Stimulated activated CD4-positive, alpha-beta T cell treated with anti-CD3 and anti-CD28 coated beads, Interleukin-1b, Interleukin-23, amount 100 ng/mL, for 48 hours (primary cell): Measurements from ENCODE around the gene TMEM269.
"Not testable (repeated sequence)": the region's sequence is repeated elsewhere in the genome, so short reads cannot be mapped to it uniquely, and the experiment has no call there.

ENCODE experiments used
- DNase-seq: peaks from one replicate; pipeline ENCODE4 v3.0.0-alpha.2; 2020

Gene TMEM269

DNA sequence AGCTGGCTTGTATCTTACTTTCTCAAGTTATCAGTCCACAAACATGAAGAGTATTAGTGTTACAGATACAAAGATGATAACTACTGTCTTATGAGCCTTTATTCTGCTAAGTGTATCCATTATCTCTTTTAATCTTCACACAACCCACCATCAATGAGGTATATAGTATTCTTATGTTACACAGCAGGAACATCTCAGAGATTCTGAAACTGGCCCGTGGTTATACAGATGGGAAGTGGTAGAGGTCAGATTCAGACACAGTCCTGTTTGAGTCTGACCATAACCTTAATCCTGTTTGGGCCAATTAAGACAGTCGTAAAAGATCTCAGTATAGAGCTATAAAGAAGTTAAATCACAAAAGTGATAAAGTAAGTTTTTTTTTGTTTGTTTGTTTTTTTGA lies 5.1 kb upstream of the TMEM269 start:
- no peak for DNase-seq

DNA sequence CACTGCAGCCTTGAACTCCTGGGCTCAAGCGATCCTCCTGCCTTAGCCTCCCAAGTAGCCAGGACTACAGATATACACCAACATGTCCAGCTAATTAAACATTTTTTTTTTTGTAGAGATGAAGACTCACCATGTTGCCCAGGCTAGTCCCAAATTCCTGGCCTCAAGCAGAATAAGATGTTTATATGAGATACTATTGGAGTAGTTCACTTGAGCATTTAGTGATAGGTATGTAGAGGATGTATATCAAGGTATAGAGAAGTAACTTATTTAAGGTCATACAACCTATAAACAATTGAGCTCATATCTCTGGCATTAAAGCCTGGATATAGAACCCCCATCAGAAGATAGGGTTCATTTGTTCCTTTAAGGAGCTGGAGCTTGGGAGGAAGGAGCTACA lies 4.6 kb upstream of the TMEM269 start:
- DNase-seq, result no peak

DNA sequence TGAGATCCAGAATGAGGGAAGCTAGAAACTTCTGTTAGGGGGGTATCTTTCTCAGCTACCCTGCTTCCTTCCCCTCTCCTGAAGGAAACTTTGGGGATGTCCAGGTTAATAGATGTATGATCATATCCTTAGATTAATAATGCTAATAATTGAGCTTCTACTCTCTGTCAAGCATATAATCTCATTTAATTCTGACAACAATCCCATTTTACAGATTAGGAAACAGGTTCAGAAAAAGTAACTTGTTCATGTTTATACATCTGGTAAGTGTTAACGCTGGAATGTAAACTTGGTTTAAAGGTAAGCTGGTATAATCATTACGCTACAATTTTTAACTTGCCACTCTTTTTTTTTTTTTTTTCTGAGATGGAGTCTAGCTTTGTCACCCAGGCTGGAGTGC lies 1.7 kb upstream of the TMEM269 start:
- no peak for DNase-seq

DNA sequence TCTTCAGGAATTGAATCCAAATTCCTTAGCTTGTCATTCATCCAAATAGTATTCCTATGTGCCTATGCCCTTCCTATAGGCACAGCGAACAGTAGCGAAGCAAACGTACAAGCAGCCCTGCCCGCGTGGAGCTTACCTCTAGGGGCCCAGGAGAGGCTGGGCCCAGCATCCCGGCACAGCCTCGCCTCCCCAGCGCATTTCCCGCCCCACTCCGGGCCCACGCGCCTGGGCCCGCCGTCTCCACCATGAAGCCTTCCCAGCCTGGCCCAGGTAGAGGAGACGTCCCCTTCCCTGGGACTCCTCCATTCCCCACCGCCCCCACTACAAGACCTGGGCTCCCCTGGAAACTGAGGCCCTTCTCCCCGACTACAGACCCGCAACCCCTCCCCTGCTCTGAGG lies 245 bp upstream of the TMEM269 start:
- no peak for DNase-seq

DNA sequence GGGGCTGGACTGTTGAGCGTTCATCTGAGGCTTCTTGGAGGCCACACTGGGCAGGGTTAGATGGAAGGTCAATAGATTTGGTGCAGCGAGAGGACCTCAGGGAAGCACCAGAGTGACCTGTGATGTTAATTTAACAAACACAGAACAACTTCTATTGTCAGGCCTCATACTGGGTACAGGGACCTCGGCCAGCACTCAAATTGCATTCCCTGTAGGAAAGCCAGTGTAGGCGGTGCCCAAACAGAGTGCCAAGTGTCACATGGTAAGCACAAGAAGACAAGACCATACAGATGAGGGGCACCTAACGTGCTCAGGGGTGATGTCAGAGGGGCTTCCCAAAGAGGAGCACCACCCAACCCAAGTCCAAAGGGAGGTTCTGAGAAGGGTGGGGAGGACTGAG lies 1.3 kb downstream of the TMEM269 start:
- no peak for DNase-seq

DNA sequence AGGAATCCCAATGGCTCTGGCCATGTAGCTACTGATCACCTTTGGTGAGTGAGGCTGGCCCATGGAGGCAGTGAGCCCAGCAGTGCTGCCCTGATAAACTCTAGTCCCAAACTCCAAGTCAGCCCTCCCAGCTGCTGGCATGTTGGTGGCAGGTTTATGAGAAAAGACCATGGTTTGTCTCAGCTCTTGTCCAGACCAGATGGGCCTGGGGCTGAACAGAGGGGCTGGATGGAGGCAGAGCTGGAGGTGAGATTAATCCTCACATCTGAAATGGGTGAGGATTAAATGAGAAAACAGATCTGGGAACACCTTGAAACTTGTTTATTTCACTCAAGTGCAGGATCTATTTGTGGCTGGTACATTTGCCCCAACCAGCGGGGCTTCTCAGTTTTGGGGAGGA lies 3.2 kb downstream of the TMEM269 start:
- DNase-seq, result no peak

DNA sequence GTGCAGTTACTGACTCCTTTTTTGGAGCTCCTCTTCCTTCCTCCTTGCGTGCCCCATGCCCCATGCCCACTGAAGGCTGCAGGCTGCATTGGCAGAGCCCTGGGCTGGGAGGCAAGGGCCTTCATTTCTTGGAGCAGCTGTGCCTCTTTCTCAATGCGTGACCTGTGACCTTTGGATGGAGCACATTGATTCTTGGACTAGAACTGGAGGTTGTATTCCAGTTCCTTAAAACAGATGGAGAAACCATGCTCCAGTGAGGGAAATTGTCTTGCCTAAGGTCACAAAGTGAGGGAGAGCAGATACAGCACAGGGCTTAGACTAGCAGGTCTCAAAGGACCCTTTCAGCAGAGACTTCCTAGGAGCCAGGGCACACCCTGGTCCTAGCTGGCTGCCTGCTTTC lies 9.0 kb downstream of the TMEM269 start:
- DNase-seq, result no peak

DNA sequence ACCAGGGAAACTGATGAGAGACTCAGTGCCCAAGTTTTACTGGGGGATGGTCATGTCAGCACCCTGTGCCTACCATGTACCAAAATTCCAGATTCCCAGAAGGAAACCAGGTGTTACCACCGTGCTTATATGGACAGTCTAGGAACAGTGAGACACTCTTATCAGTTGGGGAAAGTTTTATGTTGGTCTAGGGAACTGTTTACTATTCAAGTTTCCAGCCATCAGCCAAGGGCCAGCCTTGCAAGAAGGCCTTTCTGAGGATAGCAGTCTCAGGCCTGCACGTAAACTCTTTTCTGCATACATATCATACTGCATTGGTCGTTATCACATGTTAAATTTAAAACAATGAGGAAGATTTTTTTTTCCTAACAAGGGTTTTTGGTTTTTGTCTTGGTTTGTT lies 12.6 kb downstream of the TMEM269 start:
- DNase-seq, result no peak

DNA sequence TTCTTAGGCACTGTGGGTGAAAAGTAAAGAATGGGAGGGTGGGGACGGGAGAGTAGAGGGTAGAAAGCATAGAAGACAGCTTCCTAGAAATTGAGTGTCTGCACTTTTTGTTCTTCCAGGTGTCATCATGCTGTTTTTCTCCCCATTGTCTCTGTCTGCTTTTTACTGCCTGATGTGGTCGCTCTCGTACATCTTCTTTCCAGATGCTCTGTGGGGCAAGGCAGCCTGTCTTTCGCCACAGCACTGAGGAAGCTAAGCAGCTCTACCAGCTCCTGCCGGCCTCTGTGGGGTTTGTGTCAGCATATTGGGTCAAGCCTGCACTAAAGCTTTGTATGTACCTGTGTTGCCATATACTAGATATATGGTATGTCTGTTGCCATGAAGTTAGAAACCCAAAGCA lies 13.2 kb downstream of the TMEM269 start:
- DNase-seq, result no peak

DNA sequence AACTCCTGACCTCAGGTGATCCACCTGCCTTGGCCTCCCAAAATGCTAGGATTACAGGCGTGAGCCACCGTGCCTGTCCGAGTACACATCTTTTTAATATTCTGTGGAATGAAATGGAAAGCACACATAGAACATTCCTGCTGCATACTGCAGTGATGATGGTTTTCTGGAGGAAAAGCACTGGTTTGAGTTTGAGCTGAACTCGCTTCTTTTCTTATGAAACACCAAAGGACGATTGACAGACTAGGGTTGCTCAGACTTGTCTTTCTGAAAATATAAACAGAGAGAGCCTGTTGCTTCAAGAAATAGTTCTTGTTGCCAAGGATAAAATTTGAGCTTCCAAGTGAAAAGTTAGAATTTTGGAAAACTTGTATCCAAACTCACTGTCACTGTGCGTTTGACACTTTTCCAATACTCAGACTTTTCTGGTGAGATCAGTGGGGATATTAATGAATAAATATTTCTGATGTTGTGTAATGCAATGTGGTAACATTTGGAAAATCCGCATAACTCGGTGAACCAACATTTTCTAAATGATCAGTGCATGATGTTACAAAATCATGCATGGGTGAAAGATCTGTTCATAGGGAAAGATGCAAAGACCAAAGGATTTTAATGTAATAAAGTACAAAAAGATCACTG lies 17.2 kb downstream of the TMEM269 start:
- no peak for DNase-seq

DNA sequence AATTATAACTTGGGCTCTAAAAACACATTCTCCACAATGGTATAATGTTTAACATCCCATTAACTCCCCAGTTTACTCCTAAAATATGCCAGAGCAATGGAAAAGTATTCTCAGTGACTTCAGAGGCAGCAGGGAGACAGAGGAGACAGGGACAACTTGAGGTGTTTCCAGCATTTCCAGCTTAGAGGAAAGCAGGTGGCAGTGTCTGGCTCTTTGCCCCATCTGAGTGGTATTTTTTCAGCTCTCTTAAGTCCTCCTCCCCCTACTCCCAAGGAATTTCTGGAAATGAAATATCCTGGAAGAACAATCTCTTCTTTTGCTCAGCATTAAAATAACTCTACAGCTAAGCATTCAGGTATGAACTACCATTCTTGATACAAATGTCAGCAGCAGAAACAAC lies 21.4 kb downstream of the TMEM269 start:
- no peak for DNase-seq

DNA sequence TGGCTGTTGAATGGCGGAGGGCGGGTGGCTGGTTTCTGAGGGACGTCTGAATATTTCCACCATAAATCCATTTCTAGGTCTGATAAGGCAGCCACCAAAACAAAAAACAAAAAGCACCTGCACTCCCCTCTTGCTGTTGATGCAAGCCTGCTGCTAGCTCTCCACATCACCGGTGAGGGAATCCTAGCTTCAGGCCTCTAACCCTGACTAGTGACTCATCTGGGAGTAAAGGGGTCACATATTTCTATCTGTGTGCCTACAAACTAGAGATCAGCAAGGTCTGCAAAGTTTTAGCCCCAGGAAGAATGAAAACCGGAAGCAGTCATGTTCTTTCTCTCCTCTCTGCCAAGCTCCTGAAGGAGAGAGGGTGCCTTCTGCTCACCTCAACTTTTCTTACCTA lies 21.8 kb downstream of the TMEM269 start:
- no peak for DNase-seq

DNA sequence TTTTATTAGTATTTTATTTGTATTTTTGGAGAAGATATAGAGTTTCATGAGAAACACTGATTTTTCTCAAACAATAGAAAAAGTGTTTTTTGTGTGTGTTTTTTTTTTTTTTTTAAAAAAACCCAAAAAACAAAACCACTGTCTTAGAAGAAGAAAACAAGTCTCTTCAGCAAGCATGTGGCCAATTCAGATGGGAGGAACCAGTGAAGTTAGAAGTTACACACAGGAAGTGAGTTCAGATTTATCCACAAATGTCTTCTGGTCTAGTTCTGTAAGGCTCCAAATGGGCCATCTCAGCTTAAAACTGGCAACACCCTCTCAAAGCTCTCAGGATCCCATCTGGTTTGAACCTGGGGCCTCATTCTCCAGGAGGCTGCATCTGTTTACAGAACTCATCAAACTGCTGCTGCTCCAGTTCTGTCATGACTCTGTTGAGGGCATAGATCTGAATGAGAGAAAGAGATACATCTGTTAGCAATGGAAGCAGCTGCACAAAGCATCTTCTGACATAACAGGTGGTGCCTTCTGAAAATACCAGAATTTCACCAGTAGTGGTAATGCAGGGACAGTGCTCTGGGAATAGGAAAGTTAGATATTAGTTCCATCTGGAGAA lies 22.4 kb downstream of the TMEM269 start:
- DNase-seq, result no peak

DNA sequence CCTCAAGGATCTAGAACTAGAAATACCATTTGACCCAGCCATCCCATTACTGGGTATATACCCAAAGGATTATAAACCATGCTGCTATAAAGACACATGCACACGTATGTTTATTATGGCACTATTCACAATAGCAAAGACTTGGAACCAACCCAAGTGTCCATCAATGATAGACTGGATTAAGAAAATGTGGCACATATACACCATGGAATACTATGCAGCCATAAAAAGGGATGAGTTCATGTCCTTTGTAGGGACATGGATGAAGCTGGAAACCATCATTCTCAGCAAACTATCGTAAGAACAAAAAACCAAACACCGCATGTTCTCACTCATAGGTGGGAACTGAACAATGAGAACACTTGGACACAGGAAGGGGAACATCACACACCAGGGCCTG lies 30.0 kb downstream of the TMEM269 start:
- not testable (repeated sequence) for DNase-seq

DNA sequence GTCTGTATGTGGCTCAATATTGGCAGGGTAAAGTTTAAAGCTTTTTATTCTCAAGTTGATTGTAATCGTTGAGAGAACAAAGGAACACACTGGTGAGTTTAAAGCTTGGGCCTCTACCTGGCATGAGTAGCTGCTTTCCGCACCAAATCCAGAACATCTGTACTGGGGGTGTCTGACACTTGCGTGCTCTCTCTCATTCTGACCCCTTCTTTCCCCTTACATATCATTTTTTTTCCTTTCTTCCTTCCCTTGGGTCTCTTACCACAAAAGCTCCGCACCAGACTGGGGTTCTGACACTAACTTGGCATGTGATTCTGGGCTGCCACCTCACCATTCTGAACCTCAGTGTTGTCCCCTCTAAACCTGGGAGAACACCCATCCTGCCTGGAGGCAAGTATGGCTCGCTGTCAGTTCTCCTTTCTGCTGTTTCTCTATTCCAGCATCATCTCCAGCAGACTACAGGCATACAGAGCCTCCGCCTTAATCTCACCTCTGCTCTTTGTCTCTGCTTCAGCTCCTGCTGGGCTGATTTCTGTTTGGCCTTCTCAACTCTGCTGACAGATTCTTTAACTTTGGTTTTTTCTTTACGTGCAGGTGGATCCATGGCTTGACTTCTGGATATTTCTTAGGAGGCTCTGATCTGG lies 31.3 kb downstream of the TMEM269 start:
- DNase-seq, result no peak

DNA sequence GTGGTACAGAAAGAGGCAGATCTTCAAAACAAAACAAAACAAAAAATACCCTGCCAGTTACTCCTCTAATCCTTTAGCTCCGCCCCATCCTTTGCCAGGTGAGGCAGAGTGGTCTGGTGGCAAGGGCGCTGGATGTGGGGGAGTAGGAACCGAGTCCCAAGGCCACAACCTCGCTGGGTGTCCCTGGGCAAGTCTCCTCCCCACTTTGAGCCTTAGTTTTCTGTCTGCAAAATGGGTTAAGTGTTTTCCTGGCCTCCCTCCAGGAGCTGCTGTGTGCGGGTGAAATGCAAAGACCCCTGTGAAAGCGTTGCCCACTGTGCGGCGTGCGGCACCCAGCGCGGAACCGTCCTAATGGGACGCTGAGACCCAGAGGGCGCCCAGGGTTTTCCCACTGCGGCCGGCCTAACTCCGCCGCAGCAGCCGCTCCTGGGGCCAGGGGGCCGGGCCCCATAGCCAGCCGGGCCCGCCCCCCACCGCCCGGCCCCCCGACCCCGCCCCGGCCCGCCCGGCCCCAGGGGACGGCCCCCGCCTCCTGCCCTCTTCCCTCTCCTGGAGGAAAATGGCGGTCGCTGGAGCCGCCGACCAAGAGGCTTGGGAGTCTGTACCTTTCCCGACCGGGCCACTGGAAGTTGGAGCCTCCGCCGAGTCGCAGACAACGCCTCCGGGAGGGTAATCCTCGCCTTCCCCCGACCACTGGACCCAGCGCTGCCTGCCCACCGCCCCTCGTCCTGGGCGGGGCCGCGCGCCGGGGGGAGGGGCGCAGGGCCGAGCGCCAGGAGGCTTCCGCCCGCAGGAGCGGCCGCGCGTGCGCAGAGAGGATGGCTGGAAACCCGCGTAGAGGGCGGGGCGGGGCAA lies 32.0 kb downstream of the TMEM269 start, which contains the start of the genes ERMAP and SVBP:
TSS of gene ERMAP (plus strand) at position 538 of the 855 bp plus-strand sequence. CDS start 13,327 bp downstream, outside the sequence.
TSS of gene SVBP (minus strand) at position 813 of the 855 bp plus-strand sequence. CDS start 853 bp downstream, outside the sequence.
- peak; percentile 92 for DNase-seq

DNA sequence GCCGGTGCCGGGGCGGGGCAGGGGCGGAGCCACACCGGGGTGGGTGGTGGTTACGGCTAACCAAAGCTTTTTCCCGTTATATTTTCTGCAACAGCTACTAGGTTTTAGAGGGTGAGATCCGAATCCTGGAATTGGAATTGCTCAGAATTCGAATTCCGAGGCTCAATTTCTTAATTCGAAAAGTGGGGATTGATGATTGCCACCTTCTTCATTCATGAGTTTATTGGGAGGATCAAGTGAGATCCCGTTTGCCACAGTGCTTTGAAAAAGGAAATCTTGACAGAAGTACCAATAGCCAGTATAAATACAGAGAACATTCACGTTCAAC lies 32.6 kb downstream of the TMEM269 start:
- no peak for DNase-seq

DNA sequence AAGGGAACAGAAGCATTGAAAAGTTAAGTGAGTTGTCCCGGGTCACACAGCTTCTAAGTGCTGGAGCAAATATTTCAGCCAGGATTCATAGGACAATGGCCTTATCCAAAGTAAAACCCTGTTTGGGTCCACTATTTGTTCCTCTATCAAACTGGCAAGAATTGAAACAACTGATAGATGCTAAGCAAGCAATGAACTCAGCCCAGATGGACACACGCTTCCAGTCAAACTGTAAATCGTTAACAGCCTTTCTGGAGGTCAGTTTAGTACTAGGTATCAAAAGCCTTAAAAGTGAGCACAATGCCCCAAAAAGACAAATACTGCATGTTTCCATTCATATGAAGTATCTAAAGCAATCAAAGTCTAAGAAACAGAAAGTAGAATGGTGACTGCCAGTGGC lies 33.2 kb downstream of the TMEM269 start:
- no peak for DNase-seq

DNA sequence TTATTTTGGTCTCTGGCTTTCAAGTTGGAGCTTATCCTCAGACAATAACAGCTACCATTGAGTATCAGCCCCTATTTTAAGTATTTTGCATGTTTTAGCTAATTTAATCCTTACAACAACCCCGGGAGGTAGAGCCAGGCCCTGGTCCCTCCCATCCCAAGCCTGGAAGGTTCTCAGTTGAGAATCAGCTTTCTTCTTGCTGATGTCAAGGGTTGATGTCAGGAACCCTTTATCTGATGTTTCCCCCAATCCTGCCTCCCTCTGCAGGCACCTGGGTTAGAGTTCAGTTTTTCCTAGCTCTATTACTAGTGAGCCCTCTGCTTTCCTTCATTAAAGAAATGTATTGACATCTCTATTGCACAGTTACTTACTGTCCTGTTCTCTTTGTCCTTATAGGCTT lies 36.0 kb downstream of the TMEM269 start:
- DNase-seq, result no peak

DNA sequence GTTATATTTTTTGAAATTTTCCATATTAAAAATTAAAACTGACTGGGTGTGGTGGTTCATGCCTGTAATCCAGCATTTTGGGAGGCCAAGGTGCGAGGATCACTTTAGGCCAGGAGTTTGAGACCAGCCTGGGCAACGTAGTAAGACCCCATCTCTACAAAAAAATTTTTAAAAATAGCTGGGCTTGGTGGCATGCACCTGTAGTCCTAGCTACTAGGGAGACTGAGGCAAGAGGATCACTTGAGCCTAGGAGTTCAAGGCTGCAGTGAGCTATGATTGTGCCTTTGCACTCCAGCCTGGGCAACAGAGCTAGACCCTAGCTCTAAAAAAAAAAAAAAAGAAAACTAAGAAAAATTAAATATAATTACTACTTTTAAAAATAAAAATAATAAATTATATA lies 36.9 kb downstream of the TMEM269 start:
- no peak for DNase-seq

DNA sequence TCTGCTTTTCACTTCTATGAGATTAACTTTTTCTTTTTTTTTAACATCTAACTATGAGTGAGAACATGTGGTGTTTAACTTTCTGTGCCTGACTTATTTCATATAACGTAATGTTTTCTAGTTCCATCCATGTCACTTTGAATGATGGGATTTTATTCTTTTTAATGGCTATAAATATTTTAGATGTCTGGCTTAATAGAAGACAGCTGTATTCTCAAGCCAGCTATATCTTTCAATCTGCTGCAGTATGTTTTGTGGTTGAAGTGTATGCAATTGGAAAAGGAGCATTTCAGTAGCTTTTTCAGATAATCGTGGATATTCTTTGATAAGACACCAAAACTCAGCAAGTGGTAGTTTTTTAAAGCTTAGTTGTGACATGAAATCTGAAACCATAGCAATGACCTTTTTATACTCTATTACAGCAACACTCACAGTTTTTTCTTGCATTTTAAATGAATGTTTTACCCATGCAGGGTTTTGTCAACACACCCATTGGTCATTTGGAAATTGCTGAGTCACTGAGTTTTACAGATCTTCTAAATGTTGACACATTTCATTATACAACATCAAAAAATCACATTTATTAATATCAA lies 38.1 kb downstream of the TMEM269 start:
- no peak for DNase-seq

DNA sequence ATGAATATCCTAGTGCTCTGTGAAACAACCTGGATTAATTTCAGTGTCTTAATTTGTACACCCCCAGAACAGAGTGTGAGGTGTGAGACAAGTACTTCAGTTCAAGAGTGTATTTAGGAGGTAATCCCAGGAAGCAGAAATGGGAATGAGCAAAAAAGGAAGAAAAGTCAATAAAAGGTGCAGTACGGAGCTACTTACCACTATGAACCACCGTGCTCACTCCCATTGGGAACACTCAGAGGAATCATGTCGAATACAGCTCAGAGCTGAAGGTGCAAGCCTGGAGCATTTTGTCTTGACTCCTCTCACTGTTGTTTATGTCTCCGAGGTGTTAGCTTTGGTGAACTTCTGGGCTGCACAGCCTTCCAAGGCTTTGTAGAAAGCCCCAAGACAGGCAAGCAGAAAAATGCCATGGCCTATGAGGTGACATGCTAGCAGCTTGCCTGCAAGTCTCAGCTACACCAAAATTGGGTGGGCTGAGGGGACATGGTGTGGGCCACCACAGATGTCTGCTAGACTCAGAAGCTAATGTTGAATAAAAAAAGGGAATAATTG lies 39.8 kb downstream of the TMEM269 start:
- DNase-seq, result no peak
